Suppressor macrophage treated with lipopolysaccharide for 1 hour (primary cell): ENCODE data around the gene FAM185A.
"Not testable (repeated sequence)": the region's sequence is repeated elsewhere in the genome, so short reads cannot be mapped to it uniquely, and the experiment has no call there.

Source experiments
- DNase-seq, 3 donors: peaks; one replicate each; pipeline ENCODE4 v3.0.0-alpha.2; 2020 to 2022

Gene FAM185A

DNA sequence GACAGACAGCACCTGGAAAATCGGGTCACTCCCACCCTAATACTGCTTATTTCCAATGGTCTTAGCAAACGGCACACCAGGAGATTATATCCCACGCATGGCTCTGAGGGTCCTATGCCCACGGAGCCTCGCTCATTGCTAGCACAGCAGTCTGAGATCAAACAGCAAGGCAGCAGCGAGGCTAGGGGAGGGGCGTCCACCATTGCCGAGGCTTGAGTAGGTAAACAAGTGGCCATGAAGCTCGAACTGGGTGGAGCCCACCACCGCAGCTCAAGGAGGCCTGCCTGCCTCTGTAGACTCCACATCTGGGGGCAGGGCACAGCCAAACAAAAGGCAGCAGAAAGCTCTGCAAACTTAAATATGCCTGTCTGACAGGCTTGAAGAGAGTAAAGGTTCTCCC lies 32.1 kb downstream of the FAM185A start:
- not testable (repeated sequence) for DNase-seq

DNA sequence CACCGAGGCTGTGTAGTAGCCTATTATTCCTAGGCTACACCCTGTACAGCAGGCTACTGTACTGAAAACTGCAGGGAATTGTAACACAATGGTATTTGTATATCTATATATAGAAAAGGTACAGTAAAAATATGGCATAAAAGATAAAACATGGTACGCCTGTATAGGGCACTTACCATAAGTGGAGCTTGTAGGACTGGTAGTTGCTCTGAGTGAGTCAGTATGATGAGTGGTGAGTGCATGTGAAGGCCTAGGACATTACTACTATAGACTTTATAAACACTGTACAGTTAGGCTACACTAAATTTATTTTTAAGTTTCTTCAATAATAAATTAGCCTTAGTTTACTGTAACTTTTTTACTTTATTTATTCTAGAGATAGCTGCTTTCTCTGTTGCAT lies 40.0 kb downstream of the FAM185A start:
- not testable (repeated sequence) for DNase-seq

DNA sequence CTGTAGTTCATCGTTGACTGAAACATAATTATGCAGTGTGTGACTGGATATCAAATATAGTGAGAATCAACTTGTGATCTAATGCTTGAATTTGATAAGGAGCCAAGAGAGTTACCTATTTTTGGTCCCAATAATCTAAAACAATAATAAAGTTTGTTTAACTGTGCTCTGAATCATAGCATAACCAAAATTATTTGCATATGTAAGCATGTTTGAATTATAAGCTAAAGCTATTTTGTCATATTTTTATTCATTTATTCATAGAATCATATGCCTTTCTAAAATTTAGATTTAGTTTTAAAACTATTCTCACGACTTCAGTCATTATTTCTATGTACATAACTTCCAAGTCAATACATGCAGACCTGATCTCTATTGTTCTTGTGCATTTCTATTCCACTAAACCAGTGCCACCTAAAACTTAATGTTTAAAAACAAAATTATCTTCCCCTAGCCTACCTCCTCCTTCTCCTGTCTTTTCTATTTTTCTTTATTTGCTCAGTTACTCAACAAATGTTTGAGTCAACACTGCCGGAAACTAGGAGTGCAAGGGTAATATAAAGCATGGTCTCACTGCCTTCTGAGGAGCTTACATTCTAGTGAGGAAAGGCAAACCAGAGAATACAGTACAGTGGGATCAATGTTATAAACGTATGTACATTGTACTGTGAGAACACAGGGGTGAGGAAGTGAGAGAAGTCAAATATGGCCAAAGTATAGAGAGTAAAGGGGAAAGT lies 41.7 kb downstream of the FAM185A start:
- not testable (repeated sequence) for DNase-seq

DNA sequence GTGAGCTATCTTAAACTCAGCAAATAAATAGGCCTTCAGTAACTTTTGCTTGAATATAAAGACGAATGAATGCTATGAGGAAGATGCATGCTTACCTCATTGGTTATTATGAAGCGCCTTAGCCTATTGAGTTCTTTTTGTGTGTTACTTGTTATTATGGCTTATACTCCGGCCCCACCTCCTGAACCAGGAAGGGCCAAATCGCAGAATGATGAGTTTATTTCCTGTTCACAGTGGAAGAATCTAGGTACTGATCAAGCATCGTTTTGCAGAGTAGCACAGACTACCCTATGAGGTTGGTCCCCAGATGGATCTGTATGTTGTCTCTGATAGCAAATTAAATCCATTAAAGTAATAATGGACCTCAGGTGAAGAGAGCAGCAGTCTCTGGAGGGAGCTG lies 42.6 kb downstream of the FAM185A start:
- not testable (repeated sequence) for DNase-seq

DNA sequence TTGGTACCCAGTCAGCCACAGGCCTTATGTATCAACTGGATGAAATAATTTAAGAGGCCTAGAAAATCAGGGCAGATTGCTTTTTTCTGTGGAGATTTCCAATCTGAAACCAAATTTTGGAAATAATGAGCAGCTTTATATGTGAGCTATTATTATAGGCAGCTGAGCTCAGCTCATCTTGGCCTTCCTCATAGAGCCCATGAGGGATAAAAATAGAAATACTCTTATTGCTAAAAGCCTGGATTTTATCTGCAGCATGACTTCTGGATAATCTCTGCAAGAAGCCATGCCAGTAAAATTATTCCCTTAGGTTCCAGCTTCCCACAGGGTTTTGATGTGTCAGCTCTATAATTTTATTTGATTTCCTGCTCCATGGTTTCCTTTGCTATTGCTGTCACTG lies 43.0 kb downstream of the FAM185A start:
- DNase-seq = not testable (repeated sequence)

DNA sequence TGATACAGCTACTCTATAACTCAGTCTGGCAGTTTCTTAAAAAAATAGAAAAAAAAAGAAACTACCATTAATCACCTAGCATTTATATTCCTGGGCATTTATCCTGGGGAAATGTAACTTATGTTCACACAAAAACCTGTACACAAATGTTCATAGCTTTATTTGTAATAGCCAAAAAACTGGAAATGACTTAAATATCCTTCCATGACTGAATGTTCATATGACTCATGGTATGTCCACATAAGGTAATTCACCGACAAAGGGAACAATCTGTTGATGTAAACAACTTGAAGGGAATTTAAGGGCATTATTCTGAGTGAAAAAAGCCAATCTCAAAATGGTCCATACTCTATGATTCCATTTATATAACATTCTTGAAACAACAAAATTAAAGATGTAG lies 45.8 kb downstream of the FAM185A start:
- peak in 2 of 3 donors; percentile 59 to 62 for DNase-seq

DNA sequence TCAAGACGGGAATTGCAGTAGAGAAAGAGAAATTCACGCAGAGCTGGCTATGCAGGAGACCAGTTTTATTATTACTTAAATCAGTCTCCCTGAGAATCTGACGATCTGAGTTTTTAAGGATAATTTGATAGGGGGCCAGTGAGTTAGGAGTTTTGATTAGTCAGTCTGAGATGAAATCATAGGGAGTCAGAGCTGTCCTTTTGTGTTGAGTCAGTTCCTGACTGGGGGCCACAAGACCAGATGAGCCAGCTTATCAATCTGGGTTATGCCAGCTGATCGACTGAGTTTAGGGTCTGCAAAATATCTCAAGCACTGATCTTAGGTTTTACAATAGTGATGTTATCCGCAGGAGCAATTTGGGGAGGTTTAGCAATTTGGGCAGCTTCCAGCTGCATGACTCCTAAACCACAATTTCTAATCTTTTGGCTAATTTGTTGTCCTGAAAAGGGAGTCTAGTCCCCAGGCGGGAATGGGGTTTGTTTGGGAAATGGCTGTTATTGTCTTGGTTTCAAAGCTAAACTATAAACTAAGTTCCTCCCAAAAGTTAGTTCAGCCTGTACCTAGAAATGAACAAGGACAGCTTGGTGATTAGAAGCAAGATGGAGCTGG lies 47.3 kb downstream of the FAM185A start:
- DNase-seq = not testable (repeated sequence)

DNA sequence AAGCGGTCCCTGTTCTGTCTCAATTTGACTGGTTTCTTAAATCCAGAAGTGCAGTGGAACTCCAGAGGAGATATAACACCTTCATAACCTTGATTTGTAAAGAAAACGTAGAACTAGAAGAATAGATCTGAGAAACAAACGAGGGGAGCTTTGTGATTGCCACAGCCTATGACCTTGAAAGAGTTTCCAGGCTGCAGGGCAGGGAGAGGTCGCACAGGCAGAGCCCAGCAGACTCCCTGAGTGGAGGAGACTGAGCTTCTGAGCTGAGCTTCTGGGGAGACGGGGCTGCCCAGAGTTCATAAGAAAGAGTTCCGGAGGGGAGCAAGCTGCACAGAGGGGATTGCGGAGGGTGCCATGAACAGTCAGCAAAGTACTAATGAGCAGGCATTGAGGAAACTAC lies 57.8 kb downstream of the FAM185A start:
- DNase-seq = no peak

DNA sequence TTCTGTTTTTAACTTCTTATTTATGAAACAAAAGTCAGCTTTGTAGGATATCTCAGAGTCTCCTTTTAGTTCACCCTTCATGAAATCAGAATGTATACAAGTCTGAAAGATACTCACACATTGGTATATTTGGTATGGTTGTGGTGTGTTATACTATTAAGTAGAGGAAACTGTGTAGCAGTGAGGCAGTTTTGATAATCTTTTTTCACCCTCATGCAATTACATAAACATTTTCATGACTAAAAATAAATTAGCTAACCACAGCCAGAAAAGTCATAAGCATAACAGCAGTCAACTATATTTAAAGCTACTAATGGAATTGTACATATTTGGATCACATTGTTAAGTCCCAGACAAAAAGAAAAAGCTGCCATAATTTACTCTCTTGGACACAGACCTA lies 62.1 kb downstream of the FAM185A start:
- peak in 1 of 3 donors; percentile 3 for DNase-seq

DNA sequence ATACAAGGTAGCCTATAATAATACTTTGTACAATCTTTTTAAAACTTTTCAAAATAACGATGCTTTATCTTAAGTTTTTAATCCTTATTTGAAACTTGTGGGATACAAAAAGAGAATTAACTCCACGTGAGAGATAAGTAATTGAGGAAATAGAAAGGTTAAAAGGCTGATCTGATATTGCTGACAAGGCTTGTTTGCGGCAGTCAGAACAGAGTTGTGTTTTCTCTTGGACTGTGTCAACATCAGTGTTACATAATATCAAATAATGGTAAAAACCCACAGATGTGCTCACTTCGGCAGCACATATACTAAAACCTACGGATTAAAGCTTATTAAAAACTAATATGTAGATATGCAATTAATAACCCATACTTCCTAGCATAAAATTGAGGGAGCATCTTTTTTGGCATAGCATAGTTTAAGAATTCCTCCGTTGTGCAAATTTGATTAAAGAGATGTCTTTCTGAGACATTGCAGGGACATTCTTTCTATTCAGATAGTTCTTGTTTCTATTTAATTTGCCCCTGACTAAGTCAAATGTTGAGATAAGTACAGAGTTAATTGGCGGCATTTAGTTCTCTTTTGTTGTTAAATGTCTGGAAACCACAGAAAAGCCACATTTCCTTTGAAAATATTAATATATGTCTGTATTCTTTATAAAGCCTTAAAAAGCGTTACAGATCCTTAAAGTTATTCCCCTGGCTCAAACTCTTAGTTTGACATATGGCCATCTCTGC lies 63.3 kb downstream of the FAM185A start:
- peak; percentile 25 to 58 (median 39) for DNase-seq

DNA sequence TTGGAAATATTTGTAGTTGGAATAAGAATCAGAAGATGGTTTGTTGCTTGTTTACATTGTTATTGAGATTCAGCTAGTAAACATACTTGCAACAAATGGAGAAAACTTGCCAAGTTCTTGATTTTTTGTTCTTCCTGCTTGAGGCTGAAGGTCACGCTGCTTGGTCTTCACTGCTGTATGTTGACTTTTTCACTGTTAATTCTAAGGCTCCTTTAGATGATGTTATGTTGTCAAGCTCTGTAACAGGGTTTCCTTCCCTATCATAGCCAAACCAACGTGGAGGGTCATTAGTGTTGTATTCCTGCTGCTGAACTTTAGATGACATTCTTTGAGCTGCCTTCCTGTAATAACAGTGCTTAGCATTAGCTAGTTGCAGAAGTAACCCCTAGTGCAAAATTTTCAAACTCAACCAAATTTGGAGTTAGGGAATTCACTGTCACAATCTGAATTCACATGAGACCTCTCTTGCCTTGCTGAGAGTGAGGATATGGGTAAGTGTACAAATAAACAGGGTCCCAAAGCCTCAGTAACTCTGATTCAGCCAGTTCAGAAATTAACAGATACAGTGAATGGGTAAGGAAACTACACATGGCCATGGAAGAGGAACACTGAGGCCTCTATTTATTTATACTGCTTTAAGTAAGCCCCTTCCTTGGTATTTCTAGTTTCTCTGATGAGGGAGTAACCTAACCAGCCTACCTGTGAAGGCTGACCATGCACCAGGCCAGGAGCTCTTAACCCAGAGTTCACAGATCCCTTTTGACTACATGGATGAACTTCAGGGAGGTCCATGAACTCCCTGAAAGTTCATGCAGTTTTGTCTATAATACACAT lies 64.6 kb downstream of the FAM185A start:
- no peak for DNase-seq

DNA sequence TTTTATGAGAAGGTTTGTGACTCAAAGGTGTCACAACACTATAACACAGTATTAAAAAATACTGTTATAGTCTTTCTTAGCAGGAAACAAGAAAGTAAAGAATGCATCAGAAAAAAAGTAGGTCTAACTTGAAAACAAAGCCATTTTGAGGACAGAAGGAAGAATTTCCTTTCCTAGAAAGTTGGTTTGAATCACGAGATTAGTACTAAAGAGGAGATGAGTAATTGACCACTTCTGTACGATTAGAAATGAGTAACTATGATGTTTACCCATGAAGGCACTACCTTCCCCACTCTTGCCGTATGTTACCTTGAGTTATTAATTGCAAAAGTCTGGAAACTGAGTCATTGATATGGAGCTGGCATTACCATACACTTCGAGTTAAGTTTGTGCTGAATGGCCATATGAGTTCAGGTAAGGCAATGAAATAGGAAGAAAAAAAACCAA lies 65.2 kb downstream of the FAM185A start:
- peak in 2 of 3 donors; percentile 32 to 42 for DNase-seq

DNA sequence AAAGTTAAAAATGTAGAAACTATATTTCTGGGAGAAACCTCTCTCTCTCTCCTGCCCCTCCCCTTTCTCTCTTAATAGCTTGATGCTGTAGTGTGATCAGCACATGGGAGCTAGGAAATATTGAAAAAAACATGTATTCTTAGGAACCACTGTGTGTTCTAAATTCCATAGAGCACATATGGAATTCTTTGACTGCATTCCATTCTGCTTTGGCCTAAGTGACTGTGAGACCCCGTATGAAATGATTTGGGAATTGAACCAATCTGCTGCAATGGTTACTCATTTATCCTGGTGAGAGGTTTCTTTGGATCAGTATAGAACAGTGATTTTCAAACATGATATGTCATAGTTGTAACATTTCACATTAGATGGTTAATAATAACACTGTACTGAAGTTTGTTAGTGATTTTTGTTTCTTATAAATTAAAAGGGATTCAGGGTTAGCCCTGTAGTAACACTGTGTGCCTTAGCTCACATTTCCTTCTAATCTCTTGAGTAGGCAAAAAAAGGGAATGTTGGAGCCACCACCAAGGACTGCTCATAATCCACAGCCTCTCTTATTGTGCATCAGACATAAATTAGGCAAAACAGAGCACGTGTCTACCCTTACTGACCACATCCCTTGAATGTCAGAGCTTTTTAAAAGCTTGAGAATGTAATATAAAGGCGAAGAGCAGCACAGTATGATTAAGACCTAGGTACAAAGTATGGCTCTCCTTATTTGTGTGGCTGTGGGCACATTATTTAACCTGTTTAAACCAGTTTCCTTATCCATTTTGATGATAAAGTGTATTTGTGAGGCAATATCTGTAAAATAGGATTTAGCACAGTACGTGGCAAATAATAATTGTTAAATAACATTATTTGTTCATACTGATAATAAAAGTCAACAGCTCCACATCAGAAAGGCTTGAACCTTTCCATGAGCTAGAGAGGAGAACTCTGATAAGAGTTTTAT lies 69.1 kb downstream of the FAM185A start:
- no peak for DNase-seq

DNA sequence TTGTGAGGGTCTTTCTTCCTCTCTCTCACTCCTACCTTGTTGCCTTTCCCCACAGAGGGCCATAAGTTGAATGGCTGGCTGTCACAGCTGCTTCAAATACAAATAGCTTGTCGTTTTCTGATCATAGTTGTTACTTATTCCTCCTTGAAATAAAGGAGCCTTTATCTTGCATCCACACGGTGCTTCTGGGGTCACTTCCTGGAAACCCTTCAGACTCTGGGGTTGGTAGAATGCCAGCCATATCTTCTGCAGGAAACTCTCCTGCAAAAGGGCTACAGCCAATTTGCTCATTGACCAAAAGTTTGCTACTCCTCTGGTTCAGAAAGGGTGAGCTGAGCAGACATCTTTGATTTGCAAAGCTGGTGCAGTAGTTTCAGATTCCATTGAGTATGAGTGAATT lies 70.4 kb downstream of the FAM185A start:
- no peak for DNase-seq

DNA sequence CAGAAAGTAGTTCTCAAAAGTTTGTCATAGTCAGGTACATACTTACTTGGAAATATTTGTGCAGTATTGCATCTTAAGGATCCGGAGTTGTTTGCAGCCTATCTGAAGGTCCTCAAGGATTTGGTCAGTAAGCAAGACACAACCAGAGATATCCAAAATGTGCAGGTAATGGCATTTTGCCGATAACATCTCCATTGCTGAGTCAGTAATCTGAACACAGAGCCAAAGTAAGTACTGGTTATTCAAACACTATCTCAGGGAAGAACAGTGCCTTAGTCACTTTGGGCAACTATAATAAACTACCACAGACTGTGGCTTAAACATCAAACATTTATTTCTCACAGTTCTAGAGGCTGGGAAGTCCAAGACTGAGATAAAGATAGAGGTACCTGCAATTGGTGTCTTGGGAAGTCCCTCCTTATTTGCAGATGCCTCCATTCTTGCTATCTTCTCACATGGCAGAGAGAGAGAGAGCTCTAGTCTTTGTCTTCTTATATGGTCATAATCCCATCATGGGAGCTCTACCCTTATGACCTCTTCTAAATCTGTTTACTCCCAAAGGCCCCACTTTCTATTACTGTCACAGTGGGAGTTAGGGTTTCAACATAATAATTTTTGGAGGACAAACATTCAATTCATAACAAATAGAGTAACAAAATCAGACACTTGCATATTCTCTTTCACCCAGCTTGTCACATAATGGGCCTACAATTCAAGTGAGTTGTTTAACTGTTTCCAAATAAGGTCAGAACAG lies 73.4 kb downstream of the FAM185A start:
- DNase-seq = no peak

DNA sequence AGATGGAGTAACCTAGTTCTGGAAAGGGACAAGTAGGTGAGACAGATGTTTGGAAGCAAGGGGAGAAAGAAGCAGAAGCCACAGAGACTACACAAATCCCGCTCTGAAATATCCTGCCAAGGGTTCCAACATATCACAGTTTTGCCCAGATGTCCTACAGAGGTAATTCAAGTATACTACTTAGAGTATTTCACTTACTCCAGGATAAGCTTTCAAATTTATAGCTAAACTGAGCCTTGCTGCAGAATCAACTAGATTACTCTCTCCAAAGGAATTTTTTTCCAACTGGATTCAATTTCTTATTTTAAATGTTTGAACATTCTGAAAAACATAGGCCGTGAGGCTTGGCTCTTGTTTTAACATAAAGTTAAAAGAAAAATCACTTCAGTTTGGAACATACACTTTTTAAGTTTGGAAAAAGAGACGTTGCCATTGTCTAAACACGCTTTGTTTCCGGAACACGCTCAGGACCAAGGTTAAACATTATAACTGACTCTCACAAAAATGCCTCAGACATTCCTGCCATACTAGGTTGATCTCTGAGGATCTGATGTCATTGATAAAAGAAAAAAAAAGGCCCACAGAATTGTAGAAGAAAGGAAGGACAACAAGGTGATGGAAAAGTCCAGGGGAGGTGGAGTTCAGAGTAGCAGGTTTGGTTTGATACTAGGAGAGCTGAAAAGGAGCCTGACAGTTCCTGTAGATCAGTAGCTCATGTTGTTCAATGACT lies 74.8 kb downstream of the FAM185A start:
- DNase-seq = no peak

DNA sequence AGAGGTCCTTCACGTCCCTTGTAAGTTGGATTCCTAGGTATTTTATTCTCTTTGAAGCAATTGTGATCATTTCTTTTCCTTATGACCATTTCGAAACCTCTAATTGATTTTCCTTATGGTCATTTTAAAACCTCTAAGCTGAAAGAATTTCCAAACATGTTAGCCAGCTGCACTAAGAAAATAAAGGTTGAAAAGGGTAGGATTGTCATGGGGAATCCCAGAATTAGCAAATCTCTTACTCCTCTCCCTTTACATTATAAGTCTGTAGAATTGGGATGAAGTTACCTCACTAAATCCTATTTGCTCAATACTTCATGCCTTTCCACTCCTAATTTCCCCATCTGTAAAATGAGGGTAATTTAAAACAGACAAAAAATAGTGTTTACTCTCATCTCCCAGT lies 79.5 kb downstream of the FAM185A start:
- peak; percentile 41 to 59 (median 53) for DNase-seq

DNA sequence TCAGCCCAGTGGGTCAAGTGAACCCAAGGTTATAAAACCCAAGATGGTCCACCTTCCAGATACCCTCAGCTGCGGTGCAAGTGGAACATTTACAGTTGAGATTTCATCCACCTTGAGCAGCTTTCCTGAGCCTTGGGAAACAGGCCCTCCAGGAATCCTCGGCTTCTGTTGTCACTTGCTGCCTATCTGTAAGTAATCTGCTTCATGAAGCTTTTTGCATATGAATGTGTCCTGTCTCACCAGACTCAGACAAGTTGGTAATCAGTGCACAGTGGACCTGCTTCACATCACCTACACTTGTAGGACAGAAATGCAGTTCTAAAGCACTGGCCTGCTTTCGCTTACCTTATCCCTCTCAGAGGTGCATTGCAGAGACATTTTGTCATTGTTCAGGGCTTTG lies 80.3 kb downstream of the FAM185A start:
- no peak for DNase-seq

DNA sequence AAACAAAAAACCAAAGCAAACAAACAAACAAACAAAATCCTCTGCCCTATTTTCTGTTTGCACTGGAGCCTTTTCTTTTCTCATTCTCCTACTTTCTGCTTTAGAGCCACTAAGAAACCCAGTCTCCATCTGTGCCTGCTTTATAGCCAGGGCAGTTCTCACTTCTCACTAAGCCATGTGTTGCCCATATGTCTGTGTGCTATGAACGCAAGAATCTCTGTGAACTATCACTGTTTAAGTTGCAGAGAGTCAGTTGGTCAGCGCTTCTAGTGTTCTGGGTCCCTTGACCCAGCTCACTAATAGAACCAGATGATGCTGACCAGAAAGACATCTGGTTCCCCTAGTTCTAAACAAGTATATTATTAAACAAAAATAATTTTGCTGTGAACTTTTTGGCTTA lies 81.4 kb downstream of the FAM185A start:
- DNase-seq = no peak

DNA sequence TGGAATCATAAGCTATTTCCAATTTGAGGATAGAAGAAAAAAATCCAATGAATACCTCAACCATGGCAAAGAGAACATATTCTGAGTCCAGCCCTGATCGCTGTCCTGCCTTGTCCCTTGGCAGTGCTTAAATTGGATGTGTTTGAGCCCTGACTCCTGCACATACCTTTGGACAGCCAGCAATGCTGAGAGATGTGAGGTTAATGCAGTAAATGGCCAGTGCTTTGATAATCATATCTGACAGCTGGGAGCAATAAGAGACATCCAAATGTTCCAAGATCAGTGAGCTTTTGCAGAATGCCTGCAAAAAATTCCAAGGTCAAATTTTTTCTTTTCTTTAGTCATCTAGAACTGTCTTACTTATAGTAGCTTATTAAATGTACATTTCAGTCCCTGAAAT lies 83.9 kb downstream of the FAM185A start:
- DNase-seq = no peak
